ENCODE results near the gene SPEF2.

SPEF2 gene

DNA sequence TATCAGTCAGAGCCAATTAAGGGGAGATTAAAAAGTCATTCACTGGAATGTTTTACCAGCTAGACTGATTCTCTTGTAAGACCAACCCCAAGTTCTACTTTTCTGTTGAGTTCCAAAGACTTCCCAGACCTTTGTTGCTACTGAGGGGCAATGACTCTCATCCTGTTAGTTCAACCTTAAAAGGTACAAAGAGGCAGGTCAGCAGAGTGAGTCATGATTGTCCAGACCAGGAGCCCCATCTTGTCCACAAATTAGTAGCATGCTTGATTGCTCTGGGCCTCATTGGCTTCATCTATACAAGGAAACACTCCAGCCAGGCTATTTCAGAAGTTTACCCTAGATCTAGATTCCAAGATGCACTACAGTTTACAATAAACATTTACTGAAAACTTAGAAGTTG lies 159.1 kb downstream of the SPEF2 start:
- DNase-seq (ENCODE audit: extremely low read depth in 1 of 2, low read depth in 1 of 2): no peak

GRCh38 chr5:35777358-35778087 lies 159.9 kb downstream of the SPEF2 start:
- DNase-seq (ENCODE audit: extremely low read depth in 1 of 2, low read depth in 1 of 2): peak; percentile 53 to 62

- DNase-seq (ENCODE audit: extremely low read depth in 1 of 2, low read depth in 1 of 2): no peak
Observed at GRCh38 chr5:35778259-35778769, 160.7 kb downstream of the SPEF2 start.

- no peak for DNase-seq (ENCODE audit: extremely low read depth in 1 of 2, low read depth in 1 of 2)
Observed at GRCh38 chr5:35780236-35780635, 162.6 kb downstream of the SPEF2 start.

DNA sequence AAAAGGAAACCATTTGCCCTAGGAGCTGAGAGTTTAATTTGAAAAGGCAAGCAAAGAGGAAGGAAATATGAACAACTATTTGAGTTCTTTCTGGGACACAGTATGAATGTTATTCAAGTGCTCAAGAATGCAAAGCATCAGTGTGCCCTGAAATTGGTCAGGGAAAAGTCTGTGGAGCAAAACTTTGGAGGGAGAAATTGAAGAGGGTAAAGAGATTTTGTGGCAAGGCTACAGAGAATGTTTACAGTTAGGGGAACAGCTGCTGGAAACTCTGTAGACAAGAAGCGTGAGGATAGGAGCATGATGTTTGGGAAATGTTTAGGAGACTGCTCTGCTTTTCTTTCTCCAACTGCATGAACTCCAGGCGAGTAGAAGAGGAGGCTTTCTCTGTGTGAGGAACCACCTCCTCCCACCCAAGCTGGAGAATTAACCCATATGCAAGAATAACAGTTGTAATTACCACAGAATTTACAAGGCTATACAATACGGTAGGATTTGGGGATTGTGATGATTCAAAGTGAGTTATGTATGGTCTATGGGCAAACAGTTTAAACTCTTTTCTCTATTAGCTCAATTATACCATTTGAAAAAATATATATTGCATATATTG lies 163.6 kb downstream of the SPEF2 start:
- DNase-seq (ENCODE audit: extremely low read depth in 1 of 2, low read depth in 1 of 2): no peak

DNA sequence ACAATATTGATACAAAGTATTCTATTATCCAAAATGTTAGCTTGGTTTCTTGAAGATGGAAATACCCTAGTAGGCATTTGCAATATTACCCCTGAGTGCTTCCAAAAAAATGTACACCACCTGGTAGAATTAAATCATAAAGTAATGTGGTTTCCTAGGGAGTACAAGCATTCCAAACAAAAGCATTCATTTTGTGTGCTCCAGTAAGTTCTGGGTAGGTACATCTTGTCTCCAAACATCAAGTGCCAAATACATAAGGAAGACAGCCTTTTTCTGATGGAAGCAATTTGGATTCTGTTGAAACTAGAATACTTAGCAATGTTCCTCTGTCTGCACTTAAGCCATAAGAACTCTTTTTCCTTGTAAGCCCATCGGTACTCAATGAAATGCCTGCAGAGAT lies 165.9 kb downstream of the SPEF2 start:
- no peak for DNase-seq (ENCODE audit: extremely low read depth in 1 of 2, low read depth in 1 of 2)

DNA sequence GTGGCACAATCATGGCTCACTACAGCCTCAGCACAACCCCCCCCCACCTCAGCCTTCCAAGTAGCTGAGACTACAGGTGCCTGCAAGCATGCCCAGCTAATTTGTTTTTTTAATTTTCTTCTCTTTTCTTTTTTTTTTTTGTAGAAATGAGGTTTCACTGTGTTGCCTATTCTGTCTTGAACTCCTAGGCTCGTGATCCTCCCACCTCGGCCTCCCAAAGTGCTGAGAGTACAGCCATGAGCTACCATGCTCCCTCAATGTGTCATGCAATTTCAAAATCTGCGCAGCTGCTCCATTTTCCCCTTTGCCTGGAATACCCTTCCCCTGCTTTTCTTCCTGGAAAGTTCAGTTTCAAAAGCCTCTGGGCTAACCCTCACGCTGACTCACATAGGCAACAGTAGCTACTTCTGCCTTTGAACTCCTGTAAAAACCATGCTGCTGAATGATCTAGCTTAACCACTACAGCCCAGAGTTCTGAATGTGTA lies 168.0 kb downstream of the SPEF2 start:
- no peak for DNase-seq (ENCODE audit: extremely low read depth in 1 of 2, low read depth in 1 of 2)

DNA sequence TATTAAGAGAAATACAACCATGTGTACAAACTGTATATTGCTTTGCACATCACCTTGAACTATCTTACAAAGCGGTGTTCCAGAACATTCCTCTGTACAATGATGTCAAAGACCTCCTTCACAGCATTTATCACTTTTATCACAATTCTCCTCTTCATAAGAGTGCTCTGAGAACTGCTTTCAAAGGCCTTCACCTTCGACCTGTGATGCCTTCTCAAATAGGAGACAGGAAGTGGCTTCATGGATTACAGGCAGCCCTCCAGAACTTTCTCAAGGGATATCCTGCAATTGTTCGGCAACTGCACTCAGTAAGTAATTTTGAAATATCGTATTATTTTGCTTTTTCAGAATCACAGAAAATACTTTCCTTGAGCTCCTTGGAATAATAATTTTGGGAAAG lies 171.1 kb downstream of the SPEF2 start:
- DNase-seq (ENCODE audit: extremely low read depth in 1 of 2, low read depth in 1 of 2): no peak

DNA sequence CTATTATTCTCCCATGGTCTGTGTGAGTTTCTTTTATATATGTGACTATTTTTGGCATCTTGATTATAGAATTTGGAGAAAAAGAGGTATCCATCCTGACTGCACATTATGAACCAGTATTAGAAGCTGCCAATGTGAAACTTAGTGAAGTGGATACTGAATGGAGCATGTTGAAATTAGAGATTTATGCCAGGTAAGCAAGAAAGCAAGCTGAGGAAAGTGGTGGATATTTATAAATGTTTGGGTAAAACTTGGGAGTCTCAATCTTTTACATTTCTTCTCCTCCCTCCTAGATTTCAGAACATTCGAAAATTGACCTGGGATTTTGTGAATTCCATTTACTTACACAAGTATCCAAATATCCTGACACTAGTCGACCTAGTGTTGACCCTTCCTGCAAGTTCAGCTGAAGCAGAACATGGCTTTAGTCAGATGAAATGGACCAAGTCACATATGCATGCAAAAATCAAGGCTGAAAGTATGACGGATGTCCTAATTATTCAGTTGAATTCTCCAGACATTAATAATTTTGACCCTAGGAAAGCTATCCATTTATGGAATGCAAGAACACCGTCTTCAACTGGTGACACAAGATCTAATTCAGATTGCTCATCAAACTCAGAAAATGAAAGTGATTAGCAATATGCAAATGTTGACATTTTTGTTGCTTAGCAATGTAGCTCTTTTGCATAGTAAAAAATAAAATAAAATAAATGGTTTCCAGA lies 172.2 kb downstream of the SPEF2 start:
- no peak for DNase-seq (ENCODE audit: extremely low read depth in 1 of 2, low read depth in 1 of 2)

GRCh38 chr5:35790457-35790822 lies 172.8 kb downstream of the SPEF2 start:
- no peak for DNase-seq (ENCODE audit: extremely low read depth in 1 of 2, low read depth in 1 of 2)

- DNase-seq (ENCODE audit: extremely low read depth in 1 of 2, low read depth in 1 of 2): no peak
Observed at GRCh38 chr5:35794328-35794619, 176.6 kb downstream of the SPEF2 start.

GRCh38 chr5:35794684-35795375 lies 177.2 kb downstream of the SPEF2 start:
- no peak for DNase-seq (ENCODE audit: extremely low read depth in 1 of 2, low read depth in 1 of 2)

- DNase-seq (ENCODE audit: extremely low read depth in 1 of 2, low read depth in 1 of 2): no peak
Observed at GRCh38 chr5:35799181-35799580, 181.5 kb downstream of the SPEF2 start.

DNA sequence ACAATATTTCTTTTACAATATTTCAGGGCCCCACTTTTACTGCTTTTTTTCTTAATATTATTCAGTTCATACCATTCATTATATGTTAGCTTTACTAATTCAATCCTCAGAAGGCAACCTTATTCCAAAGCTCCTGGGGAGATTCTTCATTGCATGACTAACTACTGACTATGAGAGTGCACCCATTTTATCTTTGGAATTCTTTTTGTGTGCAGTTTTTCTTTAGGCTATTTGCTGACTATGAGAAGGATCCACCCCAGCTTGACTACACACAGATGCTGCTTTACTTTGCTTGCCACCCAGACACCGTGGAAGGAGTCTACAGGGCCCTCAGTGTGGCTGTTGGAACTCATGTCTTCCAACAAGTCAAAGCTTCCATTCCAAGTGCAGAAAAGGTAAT lies 182.1 kb downstream of the SPEF2 start:
- no peak for DNase-seq (ENCODE audit: extremely low read depth in 1 of 2, low read depth in 1 of 2)

GRCh38 chr5:35803191-35803651 lies 185.6 kb downstream of the SPEF2 start:
- DNase-seq (ENCODE audit: extremely low read depth in 1 of 2, low read depth in 1 of 2): no peak

DNA sequence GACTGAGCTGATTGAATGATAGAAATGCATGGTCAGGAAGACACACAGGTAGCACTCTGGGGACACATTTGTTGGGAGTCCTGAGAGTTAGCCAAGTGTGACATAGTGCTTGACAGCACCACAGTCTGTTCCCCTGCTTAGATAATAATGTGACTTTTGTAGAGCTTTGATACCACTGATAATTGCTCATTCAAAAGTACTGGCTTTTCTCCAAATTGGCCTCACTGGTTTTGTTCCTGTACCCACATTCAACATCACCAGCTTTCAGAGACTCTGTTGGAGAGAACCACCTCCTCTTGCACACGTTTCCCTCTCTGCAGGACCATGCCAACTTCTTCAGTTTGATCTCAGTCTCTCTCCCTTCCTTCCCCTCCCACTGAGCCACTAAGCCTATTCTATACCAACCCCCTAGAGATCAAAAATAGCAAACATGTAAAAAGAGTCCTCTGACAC lies 186.6 kb downstream of the SPEF2 start:
- no peak for DNase-seq (ENCODE audit: extremely low read depth in 1 of 2, low read depth in 1 of 2)

DNA sequence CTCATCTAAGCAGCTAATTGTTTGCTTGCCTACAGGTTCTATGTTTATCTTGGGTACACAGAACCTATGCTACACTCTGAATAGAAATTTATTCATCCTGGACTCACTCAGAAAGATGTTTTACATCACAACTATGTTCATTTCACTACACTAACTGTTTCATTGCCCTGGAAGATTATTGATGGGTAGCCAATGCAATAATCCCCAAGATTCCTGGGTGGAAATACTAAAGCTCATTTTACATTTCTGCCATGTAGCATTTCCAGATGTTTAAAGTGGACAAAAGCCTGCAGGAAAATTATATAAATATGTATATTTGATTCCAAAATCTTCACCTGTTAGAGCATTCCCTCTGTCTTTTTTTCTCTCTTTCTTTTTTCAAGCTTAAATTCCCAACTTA lies 187.2 kb downstream of the SPEF2 start:
- no peak for DNase-seq (ENCODE audit: extremely low read depth in 1 of 2, low read depth in 1 of 2)

DNA sequence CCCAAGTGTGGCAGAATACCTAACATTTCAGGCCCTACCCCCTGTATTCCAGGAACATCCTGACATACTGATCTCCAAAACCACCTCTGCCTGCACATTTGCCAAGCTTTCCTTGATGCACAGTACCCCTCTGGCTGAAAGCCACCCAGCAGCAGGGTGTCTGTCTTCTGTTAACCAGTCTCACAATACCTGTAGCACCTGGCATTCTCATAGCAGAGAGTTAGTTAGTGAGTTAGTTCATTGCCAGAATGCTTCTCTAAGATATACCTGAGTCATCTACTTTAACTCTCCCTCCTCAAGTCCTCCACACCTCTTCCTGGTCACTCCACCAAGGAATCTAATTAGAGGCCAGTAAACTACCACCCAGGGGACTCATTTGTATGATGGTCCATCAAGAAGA lies 192.9 kb downstream of the SPEF2 start:
- DNase-seq (ENCODE audit: extremely low read depth in 1 of 2, low read depth in 1 of 2): no peak

DNA sequence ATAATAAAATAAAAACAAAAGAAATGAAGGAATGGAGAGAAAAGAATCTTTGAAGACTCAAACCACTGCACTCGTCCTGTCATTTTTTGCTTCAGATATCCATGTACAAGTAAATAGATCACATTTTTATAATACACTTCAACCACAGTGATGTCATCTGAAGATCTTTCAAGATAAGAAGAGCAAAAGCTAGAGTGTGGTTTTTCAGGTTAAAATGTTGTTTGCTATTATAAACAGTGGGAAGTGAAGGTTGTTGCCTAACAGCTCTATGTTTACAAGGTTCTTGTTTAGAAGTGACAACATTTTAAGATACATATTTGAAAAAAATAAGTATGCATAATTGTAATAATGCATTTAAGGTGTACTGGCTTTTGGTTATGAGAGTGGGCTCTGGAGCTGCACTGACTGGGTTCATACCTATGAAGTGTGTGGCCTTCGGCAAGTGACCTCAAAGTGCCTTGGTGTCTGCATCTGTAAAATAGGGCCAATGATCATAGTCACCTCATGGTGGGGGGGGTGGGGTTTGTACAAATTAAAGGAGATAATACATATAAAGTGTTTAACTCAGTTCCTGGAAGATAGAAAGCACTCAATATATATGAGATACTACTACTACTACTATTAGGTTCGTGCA lies 193.6 kb downstream of the SPEF2 start:
- no peak for DNase-seq (ENCODE audit: extremely low read depth in 1 of 2, low read depth in 1 of 2)

DNA sequence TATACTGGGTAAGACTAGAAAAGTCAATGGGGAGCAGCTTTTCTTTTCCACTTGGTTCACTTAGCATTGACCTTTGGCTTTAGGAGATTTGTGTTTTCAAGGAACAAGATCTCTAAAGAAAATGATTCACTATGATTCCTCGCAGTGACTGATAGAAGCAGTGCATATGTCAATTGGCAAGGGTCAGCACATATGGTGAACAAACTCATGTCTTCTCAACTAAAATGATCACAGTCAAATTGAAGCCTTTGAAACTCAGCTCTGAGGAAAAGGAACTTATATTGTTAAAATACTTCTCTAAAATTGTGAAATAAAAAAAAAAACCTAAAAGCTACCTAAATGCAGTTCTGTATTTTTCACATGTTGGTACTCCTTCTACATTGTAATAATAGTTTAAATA lies 195.9 kb downstream of the SPEF2 start:
- DNase-seq (ENCODE audit: extremely low read depth in 1 of 2, low read depth in 1 of 2): no peak
